Nephron (organoid): ENCODE results near the gene OSBPL7.
"Not testable (repeated sequence)": the region's sequence is repeated elsewhere in the genome, so short reads cannot be mapped to it uniquely, and the experiment has no call there.

Source experiments
- H3K27ac Mint-ChIP-seq, 3 experiments: 2 replicates each; pipeline ENCODE4 v1.8.0; 2020; ENCODE audit warnings: mixed read lengths in 3 of 3, mild to moderate bottlenecking in 2 of 3, moderate library complexity in 1 of 3
- H3K27me3 Mint-ChIP-seq: 2 replicates; pipeline ENCODE4 v1.8.0; 2021; ENCODE audit warnings: low read depth, mild to moderate bottlenecking, moderate library complexity, mixed read lengths
- H3K36me3 Mint-ChIP-seq: 2 replicates; pipeline ENCODE4 v1.8.0; 2020; ENCODE audit warnings: low read depth, mixed read lengths
- H3K4me1 Mint-ChIP-seq: 2 replicates; pipeline ENCODE4 v1.8.0; 2020; ENCODE audit warnings: mixed read lengths
- H3K4me3 Mint-ChIP-seq, 3 experiments: 2 replicates each; pipeline ENCODE4 v1.8.0; 2020; ENCODE audit warnings: mild to moderate bottlenecking in 3 of 3, mixed read lengths in 3 of 3, moderate library complexity in 2 of 3
- H3K9me3 Mint-ChIP-seq: 2 replicates; pipeline ENCODE4 v1.8.0; 2020; ENCODE audit warnings: mixed read lengths
- TF ChIP-seq, protein P1 (sequence below), 3 experiments: fragments of 200-600 bp; sonication (generic); IDR thresholded peaks; one replicate each; pipeline ENCODE4 v1.5.0; 2021; ENCODE audit warnings: antibody characterized with exemption in 3 of 3; ENCODE audit not compliant: unreplicated experiment in 3 of 3

The OSBPL7 gene

DNA sequence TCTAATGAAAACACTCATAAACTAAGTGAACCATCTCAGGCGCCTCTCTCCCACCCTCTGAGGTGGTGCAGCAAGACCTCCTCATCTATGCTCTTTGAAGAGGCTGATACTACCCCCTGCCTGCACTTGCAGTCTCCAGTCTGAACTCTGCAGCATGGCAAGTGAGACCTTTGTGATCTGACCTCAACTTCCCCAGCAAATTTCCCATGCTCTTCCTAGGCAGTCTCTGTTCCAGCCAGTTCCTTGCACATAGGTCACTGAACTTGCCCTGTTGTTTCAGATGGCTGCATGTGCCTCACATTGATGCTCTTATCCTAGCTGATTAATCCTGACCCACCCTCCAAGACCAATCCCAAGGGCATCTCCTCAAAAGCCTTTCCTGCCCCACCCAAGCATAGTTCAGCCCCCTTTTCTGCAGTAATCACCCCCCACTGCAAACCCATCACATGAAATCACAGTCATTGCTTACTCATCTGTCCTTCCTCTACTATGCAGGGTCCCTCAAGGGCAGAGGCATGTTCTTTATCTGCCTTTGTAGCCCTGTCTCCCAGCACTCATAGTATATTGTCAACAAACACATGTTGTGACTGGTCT lies 46.5 kb downstream of the OSBPL7 start:
- no peaks in the 10 kb centered on the region for H3K36me3 Mint-ChIP-seq
- TF ChIP-seq, protein P1, sequence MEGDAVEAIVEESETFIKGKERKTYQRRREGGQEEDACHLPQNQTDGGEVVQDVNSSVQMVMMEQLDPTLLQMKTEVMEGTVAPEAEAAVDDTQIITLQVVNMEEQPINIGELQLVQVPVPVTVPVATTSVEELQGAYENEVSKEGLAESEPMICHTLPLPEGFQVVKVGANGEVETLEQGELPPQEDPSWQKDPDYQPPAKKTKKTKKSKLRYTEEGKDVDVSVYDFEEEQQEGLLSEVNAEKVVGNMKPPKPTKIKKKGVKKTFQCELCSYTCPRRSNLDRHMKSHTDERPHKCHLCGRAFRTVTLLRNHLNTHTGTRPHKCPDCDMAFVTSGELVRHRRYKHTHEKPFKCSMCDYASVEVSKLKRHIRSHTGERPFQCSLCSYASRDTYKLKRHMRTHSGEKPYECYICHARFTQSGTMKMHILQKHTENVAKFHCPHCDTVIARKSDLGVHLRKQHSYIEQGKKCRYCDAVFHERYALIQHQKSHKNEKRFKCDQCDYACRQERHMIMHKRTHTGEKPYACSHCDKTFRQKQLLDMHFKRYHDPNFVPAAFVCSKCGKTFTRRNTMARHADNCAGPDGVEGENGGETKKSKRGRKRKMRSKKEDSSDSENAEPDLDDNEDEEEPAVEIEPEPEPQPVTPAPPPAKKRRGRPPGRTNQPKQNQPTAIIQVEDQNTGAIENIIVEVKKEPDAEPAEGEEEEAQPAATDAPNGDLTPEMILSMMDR (IDR thresholded peaks at IDR 0.05; ENCODE audit: unreplicated experiment in 3 of 3), result no peak
- peaks cover 45% of the 10 kb centered on the region for H3K27me3 Mint-ChIP-seq
- H3K4me1 Mint-ChIP-seq, result no peaks in the 10 kb centered on the region
- peaks cover 15% of the 10 kb centered on the region for H3K9me3 Mint-ChIP-seq
- no peak overlapping the region for H3K27ac Mint-ChIP-seq
- no peak overlapping the region for H3K4me3 Mint-ChIP-seq

DNA sequence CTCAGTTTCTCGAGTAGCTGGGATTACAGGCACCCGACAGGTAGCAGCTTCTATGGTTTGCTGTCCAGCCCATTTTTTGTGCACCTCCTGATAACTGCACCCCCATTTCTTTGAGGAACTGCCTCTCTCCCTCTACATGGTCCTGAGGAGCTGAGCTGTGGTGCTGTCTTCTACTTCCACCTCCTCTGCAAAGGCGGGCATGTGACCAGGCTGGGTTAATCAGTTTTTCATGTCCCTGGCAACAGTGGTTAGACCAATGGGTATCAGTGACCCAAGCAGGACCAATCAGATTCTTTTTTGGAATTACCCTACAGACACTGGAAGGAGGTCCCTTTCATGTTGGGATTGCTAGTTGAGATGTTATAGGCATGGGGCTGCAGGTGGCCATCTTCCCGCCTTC lies 47.3 kb downstream of the OSBPL7 start:
- H3K27me3 Mint-ChIP-seq, result peaks cover 45% of the 10 kb centered on the region
- H3K27ac Mint-ChIP-seq, result no peak overlapping the region
- H3K9me3 Mint-ChIP-seq, result peaks cover 15% of the 10 kb centered on the region
- H3K36me3 Mint-ChIP-seq, result no peaks in the 10 kb centered on the region
- H3K4me3 Mint-ChIP-seq, result no peak overlapping the region
- H3K4me1 Mint-ChIP-seq, result no peaks in the 10 kb centered on the region
- TF ChIP-seq, protein P1 (IDR thresholded peaks at IDR 0.05; ENCODE audit: unreplicated experiment in 3 of 3), result no peak

DNA sequence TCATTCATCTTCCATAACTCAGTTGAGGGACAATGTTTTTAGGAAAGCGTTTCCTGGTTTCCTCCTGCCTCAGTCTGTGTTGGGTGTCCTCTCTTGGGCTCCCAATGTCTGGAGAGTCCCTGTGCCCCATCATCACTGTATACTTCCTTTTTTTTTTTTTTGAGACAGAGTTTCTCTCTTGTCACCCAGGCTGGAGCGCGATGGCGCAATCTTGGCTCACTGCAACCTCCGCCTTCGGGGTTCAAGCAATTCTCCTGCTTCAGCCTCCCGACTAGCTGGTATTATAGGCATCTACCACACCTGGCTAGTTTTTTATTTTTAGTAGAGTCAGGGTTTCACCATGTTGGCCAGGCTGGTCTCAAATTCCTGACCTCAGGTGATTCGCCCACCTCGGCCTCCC lies 47.9 kb downstream of the OSBPL7 start:
- Mint-ChIP-seq H3K27me3 (peaks cover 48% of the 10 kb centered on the region), H3K9me3 (peaks cover 15% of the 10 kb centered on the region)
- not testable (repeated sequence) for H3K27ac Mint-ChIP-seq, H3K36me3 Mint-ChIP-seq, H3K4me3 Mint-ChIP-seq, H3K4me1 Mint-ChIP-seq

DNA sequence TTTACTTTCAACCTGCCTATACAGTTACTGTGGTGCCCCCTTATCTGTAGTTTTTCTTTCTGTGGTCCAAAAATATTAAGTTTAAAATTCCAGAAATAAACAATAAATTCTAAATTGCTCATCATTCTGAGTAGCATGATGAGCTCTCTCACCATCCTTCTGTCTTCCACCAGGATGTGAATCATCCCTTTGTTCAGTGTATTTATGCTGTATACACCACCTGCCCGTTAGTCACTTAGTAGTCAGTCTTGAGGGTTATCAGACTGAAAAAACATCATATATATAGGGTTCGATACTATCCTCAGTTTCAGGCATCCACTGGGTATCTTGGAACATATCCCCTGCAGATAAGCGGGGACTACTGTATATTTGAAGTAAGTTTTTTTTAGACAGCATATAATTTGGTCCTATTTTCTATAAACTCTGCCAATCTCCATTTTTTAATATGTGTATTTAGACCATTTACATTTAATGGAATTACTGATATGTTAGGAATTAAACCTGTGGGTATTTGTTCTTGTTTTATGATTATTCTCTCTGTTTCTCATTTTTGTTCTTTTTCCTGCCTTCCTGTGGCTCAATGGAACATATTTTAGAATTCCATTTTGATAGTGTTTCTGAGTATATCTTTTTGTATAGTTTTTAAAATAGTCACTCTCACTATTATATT lies 57.5 kb downstream of the OSBPL7 start:
- H3K4me1 Mint-ChIP-seq, result no peaks in the 10 kb centered on the region
- peaks cover 38% of the 10 kb centered on the region for H3K9me3 Mint-ChIP-seq
- peaks cover 47% of the 10 kb centered on the region for H3K27me3 Mint-ChIP-seq
- no peaks in the 10 kb centered on the region for H3K36me3 Mint-ChIP-seq
- no peak overlapping the region for H3K4me3 Mint-ChIP-seq
- H3K27ac Mint-ChIP-seq, result no peak overlapping the region
- TF ChIP-seq, protein P1 (IDR thresholded peaks at IDR 0.05; ENCODE audit: unreplicated experiment in 3 of 3), result no peak

DNA sequence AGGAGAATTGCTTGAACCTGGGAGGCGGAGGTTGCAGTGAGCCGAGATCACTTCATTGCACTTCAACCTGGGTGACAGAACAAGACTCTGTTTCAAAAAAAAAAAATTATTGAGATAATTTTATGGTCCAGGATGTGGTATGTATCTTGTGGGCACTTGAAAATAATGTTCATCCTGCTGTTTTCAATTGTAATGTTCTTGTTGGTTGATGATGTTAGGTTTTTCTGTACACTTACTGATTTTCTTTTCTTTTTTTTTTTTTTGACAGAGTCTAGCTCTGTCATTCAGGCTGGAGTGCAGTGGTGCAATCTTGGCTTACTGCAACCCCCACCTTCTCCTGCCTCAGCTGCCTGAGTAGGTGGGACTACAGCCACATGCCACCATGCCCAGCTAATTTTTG lies 58.9 kb downstream of the OSBPL7 start:
- Mint-ChIP-seq H3K4me1 (no peaks in the 10 kb centered on the region), H3K9me3 (peaks cover 38% of the 10 kb centered on the region), H3K27me3 (peaks cover 46% of the 10 kb centered on the region), H3K27ac (no peak overlapping the region), H3K4me3 (no peak overlapping the region), H3K36me3 (no peaks in the 10 kb centered on the region)
- TF ChIP-seq, protein P1 (IDR thresholded peaks at IDR 0.05; ENCODE audit: unreplicated experiment in 3 of 3), result no peak

DNA sequence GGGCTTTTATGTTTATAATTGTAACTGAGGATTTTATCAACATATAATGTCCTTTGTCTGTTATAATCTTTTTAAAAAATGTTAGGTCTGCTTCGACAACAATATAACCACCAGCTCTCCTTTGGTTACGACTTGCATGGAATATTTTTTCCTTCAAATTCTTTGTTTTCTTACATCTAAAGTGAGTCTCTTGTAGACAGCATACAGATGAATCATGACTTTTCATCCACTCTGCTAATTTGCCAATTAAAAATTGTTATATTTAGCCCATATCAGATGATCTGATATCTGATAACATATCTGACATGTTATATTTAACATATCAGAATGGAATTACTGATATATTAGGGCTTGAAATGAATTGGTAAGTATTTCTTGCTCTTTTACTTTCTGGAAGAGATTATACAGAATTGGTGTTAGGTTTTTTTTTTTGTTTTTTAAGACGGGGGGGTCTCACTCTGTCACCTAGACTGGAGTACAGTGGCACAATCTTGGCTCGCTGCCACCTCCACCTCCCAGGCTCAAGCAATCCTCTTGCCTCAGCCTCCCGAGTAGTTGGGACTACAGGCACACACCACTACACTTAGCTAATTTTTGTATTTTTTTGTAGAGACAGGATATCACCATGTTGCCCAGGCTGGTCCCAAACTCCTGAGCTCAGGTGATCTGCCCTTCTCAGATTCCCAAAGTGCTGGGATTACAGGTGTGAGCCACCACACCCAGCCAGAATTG lies 61.0 kb downstream of the OSBPL7 start:
- no peaks in the 10 kb centered on the region for H3K36me3 Mint-ChIP-seq
- TF ChIP-seq, protein P1 (IDR thresholded peaks at IDR 0.05; ENCODE audit: unreplicated experiment in 3 of 3), result no peak

More for the DNA sequence above, 61.0 kb downstream of the OSBPL7 start:
- Mint-ChIP-seq H3K27ac (no peak overlapping the region), H3K4me1 (no peaks in the 10 kb centered on the region), H3K9me3 (peaks cover 36% of the 10 kb centered on the region), H3K4me3 (no peak overlapping the region), H3K27me3 (peaks cover 46% of the 10 kb centered on the region)
